Heart left ventricle (tissue), 16 donors: Measurements from ENCODE around the gene NCAPG. TPM values are rescaled to one million over a fixed set of nuclear protein-coding genes. Genes with fewer than 3 reads are reported as not detected.
A peak's percentile ranks its signal among the peaks of the same experiment; 100 is the strongest.

Experiments used
- ATAC-seq, 4 donors: fragments of 200-7000 bp; cut with Tn5 transposase; one replicate each; pipeline ENCODE4 v1.9.1; 2020 to 2022; ENCODE audit warnings: moderate library complexity in 4 of 4, mild to moderate bottlenecking in 3 of 4, moderate number of reproducible peaks in 1 of 4
- DNase-seq, 5 donors: peaks; one replicate each; pipeline ENCODE4 v3.0.0-alpha.2; 2020
- H3K27ac ChIP-seq, 12 donors: fragments of 200-600 bp; sonication (generic) in 4 of 12; one replicate each; pipeline versions ENCODE4 v1.5.0 to v1.8.0; 2016 to 2022; ENCODE audit warnings: mild to moderate bottlenecking in 2 of 12
- H3K27me3 ChIP-seq, 9 donors: fragments of 200-600 bp; sonication (generic) in 2 of 9; one replicate each; pipeline versions ENCODE4 v1.5.1 to v1.8.0; 2016 to 2022; ENCODE audit warnings: mild to moderate bottlenecking in 3 of 9
- H3K36me3 ChIP-seq, 9 donors: fragments of 200-600 bp; sonication (generic) in 2 of 9; one replicate each; pipeline versions ENCODE4 v1.5.0 to v1.8.0; 2018 to 2022; ENCODE audit warnings: mild to moderate bottlenecking in 2 of 9
- H3K4me1 ChIP-seq, 12 donors: fragments of 200-600 bp; sonication (generic) in 4 of 12; one replicate each; pipeline versions ENCODE4 v1.5.0 to v1.8.0; 2016 to 2022; ENCODE audit warnings: mild to moderate bottlenecking in 3 of 12
- H3K4me3 ChIP-seq, 12 donors: fragments of 200-600 bp; sonication (generic) in 4 of 12; one replicate each; pipeline versions ENCODE4 v1.5.0 to v1.8.0; 2017 to 2022; ENCODE audit warnings: mild to moderate bottlenecking in 9 of 12, moderate library complexity in 4 of 12
- H3K9me3 ChIP-seq, 12 donors: fragments of 200-600 bp; sonication (generic) in 4 of 12; one replicate each; pipeline versions ENCODE4 v1.5.0 to v1.8.0; 2016 to 2022; ENCODE audit warnings: mild to moderate bottlenecking in 1 of 12
- POLR2A ChIP-seq, 2 donors: fragments of 450-650 bp; IDR thresholded peaks; one replicate each; pipeline ENCODE4 v1.6.1; 2017; ENCODE audit warnings: antibody characterized with exemption in 2 of 2, mild to moderate bottlenecking in 2 of 2, moderate library complexity in 2 of 2
- WGBS, 4 donors: extraction: QIAGEN DNeasy Blood & Tissue Kit in 2 of 4; methylation state at CpG; one replicate each; pipeline versions ENCODE4 v1.1.5 to v1.1.7; 2013 to 2018; 5-methylcytosine and 5-hydroxymethylcytosine counted together
- intact Hi-C, 10 donors: fragments of 100-400 bp; cut with DNase I; formaldehyde crosslinking; loops; one replicate each; pipeline versions ENCODE4 v1.11.1 to v1.14.2; 2022
- polyA plus RNA-seq, 2 donors: library from polyadenylated mRNA; stranded (reverse); fragments of 200-250 nt; gene quantifications; one replicate each; pipeline ENCODE4 v1.2.3, GENCODE V29; 2013
- total RNA-seq, 9 donors: library from RNA; depleted of rRNA in 2 of 9; stranded (reverse); fragments of >200 nt in 2 of 9; fragmentation: NEBNext Ultra II Directional in 3 of 9; extraction: Animal tissue kit (Norgen Biotek cat#: 25700) in 3 of 9; gene quantifications; one replicate each; pipeline versions ENCODE4 v1.1.0 to v1.2.4, GENCODE V29; 2016 to 2023
- TF ChIP-seq, protein P1 (sequence below), 12 donors: fragments of 200-600 bp; sonication (generic) in 4 of 12; IDR thresholded peaks; one replicate each; pipeline versions ENCODE4 v1.5.0 to v1.8.0; 2018 to 2022; ENCODE audit warnings: antibody characterized with exemption in 12 of 12, mild to moderate bottlenecking in 5 of 12
- donor health status: ischemic (EF 13 %, LVEDD 7.1; RV severe dilation, severe dysfunction).
- donor health status: healthy with polysubstance abuse.
- donor health status: DM: no; HTN: yes; CAD: no.
- donor health status: DM: no; HTN: no; CAD: no.
- donor health status: ischemic (EF 25% LVEDD 6.9; RV normal size, moderate dysfunction).
- donor health status: ischemic (EF 25% LVEDD 5.7; RV mildly dilated, moderate dysfunction).
- donor health status: healthy.
- donor health status: DM: yes; HTN: yes; CAD: no.
- donor health status: ischemic (EF 35%, LVEDD 5.7; RV mildly dilated, moderate dysfunction).
- donor health status: nonischemic (EF 11% LVEDD 7.7; RV severe dilation, severe dysfunction).
- donor health status: DM: yes; HTN: yes; CAD: no.
- donor health status: PGD.
- donor health status: ischemic (EF 29% LVEDD 5.4; RV normal size, mild dysfunction).
- donor health status: nonischemic (EF 23%, LVEDD 6.1; RV moderate dilation, normal function).

The NCAPG gene
- total and polyA plus RNA-seq, 11 donors, result 0.08 to 5.4 (median 0.60) TPM; not detected in 1

DNA sequence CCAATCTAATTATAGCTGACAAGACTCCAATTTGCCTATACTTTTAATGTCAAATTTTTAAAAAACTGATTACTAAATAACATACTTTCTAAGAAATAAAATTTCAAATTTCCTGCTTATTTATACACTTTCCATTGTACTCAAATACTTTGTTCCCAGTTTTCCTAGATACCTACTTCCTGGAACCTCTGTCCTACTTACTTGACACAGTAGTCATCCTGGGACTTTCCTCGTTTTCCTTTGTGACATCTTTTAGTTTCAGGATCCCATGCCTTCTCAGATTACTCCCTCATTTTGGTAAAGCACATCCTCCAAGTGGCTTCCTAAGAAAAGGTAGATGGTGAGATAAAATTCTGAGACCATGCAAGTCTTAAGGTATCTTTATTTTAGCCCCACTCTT lies 16.0 kb upstream of the NCAPG start:
- Histone ChIP-seq H3K27me3 (no peaks in the 10 kb centered on the region), H3K36me3 (peaks cover 0 to 37% (median 12%) of the 10 kb centered on the region in 9 donors), H3K9me3 (peaks cover 0 to 5% (median 0%) of the 10 kb centered on the region in 12 donors), H3K27ac (no peak overlapping the region), H3K4me3 (no peak overlapping the region), H3K4me1 (peaks cover 0 to 6% (median 0%) of the 10 kb centered on the region in 12 donors)
- 51 to 68% (median 62%) methylated on average over 1 of the region's 1 CpG for WGBS, 4 donors
- ATAC-seq (no peak), DNase-seq (no peak)
- TF ChIP-seq, protein P1, sequence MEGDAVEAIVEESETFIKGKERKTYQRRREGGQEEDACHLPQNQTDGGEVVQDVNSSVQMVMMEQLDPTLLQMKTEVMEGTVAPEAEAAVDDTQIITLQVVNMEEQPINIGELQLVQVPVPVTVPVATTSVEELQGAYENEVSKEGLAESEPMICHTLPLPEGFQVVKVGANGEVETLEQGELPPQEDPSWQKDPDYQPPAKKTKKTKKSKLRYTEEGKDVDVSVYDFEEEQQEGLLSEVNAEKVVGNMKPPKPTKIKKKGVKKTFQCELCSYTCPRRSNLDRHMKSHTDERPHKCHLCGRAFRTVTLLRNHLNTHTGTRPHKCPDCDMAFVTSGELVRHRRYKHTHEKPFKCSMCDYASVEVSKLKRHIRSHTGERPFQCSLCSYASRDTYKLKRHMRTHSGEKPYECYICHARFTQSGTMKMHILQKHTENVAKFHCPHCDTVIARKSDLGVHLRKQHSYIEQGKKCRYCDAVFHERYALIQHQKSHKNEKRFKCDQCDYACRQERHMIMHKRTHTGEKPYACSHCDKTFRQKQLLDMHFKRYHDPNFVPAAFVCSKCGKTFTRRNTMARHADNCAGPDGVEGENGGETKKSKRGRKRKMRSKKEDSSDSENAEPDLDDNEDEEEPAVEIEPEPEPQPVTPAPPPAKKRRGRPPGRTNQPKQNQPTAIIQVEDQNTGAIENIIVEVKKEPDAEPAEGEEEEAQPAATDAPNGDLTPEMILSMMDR (IDR thresholded peaks at IDR 0.05), result no peak
- TF ChIP-seq POLR2A (IDR thresholded peaks at IDR 0.05), result no peak
- intact Hi-C loops, result no loop called here

DNA sequence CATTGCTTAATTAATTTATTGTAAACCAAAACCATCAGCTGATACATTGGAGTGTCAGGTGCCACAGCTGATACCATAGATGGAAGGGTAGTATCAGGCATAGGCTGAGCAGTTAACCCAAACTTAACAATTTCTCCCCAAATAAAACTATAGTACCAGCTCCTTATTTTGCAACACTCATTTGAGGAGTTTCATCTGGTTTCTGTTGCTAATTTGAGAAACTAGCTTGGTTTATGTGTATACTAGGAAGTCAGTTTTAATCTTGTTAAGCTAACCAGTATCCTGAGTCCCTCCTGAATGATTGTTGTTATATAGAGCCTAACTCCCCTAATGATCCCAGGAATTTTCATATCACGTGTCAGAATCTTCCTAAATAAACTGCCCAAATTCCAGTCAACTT lies 13.0 kb upstream of the NCAPG start:
- no peak for TF ChIP-seq POLR2A (IDR thresholded peaks at IDR 0.05)
- TF ChIP-seq, protein P1 (IDR thresholded peaks at IDR 0.05), result no peak
- intact Hi-C loops, result no loop called here
- WGBS, 4 donors, result 89 to 100% (median 99%) methylated on average over 1 of the region's 1 CpG
- ATAC-seq (no peak), DNase-seq (no peak)
- Histone ChIP-seq H3K4me3 (no peak overlapping the region), H3K9me3 (no peaks in the 10 kb centered on the region), H3K36me3 (peaks cover 0 to 61% (median 39%) of the 10 kb centered on the region in 9 donors), H3K27me3 (no peaks in the 10 kb centered on the region), H3K27ac (no peak overlapping the region), H3K4me1 (peaks cover 0 to 10% (median 0%) of the 10 kb centered on the region in 12 donors)

DNA sequence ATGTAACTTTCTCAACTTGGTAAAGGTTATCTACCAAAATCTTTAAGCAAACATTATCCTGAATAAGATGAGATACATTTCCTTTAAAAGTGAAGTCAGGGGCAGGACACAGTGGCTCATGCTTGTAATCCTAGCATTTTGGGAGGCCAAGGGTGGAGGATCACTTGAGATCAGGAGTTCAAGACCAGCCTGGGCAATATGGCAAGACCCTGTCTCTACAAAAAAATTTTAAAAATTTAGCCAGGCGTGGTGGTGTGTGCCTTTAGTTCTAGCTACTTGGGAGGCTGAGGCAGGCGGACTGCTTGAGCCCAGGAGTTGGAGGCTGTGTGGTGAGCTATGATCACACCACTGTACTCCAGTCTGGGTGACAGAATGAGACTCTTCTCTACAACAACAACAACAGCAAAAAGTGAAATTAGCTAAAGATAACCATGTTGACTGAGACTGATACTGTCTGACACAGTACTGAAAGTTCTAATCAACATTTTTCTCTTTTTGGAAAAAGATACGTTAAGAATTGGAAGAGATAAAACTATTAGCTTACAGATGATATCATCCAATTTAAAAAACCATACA lies 5.1 kb upstream of the NCAPG start:
- H3K9me3 ChIP-seq, result no peaks in the 10 kb centered on the region
- H3K27me3 ChIP-seq, result no peaks in the 10 kb centered on the region
- no peak for ATAC-seq
- WGBS, 4 donors, result 80 to 90% (median 87%) methylated on average over 3 of the region's 3 CpGs
- H3K36me3 ChIP-seq, result peaks cover 0 to 49% (median 37%) of the 10 kb centered on the region in 9 donors
- no peak overlapping the region for H3K4me3 ChIP-seq
- no peak for DNase-seq
- no peak overlapping the region for H3K27ac ChIP-seq
- H3K4me1 ChIP-seq, result peaks cover 5 to 42% (median 33%) of the 10 kb centered on the region in 12 donors
- intact Hi-C loops, result loop anchor here in 8 of 10 donors (2.0 to 10.0 kb wide), 9 partner anchors 171 to 261 kb away; partner anchors contain the start of genes LAP3 (in 2 of the 8), LCORL (in 1 of the 8) and MED28 (in 1 of the 8)
- TF ChIP-seq, protein P1 (IDR thresholded peaks at IDR 0.05), result no peak
- TF ChIP-seq POLR2A (IDR thresholded peaks at IDR 0.05), result no peak

DNA sequence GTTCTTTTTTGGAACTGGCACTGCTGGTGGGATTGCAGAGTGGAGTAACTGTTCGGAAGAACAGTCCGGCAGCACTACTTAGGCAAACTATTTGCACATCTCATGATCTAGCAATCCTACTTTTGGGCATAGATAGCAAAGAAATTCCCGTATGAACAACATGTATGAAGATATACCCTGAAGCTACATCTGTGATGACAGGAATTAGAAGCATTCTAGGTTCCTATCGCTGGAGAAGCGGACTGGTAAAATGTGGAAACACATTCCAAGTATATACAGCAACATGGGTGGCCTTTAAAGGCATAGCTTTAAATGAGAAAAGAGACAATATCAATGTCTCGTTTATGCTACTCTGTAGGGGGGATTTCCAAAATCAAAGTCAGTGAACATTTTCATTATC lies 3.3 kb upstream of the NCAPG start:
- H3K4me3 ChIP-seq, result peak overlapping the region in 8 of 12 donors; percentile 14 to 85 (median 32)
- ATAC-seq, result no peak

More for the DNA sequence above, 3.3 kb upstream of the NCAPG start:
- DNase-seq, result no peak
- intact Hi-C loops, result loop anchor here in 8 of 10 donors (2.0 to 10.0 kb wide), 9 partner anchors 173 to 263 kb away; partner anchors contain the start of genes LAP3 (in 2 of the 8), LCORL (in 1 of the 8) and MED28 (in 1 of the 8)
- Histone ChIP-seq H3K9me3 (no peaks in the 10 kb centered on the region), H3K4me1 (peaks cover 5 to 50% (median 39%) of the 10 kb centered on the region in 12 donors), H3K36me3 (peaks cover 0 to 33% (median 24%) of the 10 kb centered on the region in 9 donors), H3K27me3 (no peaks in the 10 kb centered on the region), H3K27ac (peak overlapping the region in 2 of 12 donors; percentile 4 to 7)
- WGBS, 4 donors, result 31 to 45% (median 33%) methylated on average over 6 of the region's 6 CpGs
- TF ChIP-seq, protein P1 (IDR thresholded peaks at IDR 0.05), result no peak
- TF ChIP-seq POLR2A (IDR thresholded peaks at IDR 0.05), result no peak
